Measurements from ENCODE around the gene TET2.

GRCh38 chr4:105107095-105107856 lies 39.4 kb upstream of the TET2 start:
- TF ChIP-seq, protein P1, sequence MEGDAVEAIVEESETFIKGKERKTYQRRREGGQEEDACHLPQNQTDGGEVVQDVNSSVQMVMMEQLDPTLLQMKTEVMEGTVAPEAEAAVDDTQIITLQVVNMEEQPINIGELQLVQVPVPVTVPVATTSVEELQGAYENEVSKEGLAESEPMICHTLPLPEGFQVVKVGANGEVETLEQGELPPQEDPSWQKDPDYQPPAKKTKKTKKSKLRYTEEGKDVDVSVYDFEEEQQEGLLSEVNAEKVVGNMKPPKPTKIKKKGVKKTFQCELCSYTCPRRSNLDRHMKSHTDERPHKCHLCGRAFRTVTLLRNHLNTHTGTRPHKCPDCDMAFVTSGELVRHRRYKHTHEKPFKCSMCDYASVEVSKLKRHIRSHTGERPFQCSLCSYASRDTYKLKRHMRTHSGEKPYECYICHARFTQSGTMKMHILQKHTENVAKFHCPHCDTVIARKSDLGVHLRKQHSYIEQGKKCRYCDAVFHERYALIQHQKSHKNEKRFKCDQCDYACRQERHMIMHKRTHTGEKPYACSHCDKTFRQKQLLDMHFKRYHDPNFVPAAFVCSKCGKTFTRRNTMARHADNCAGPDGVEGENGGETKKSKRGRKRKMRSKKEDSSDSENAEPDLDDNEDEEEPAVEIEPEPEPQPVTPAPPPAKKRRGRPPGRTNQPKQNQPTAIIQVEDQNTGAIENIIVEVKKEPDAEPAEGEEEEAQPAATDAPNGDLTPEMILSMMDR (IDR thresholded peaks at IDR 0.05) = no peak
- TF ChIP-seq POLR2AphosphoS5 (IDR thresholded peaks at IDR 0.05) = no peak
- TF ChIP-seq POLR2A (IDR thresholded peaks at IDR 0.05; ENCODE audit: low read depth) = no peak
